ENCODE results near the gene DCTPP1.

DNA sequence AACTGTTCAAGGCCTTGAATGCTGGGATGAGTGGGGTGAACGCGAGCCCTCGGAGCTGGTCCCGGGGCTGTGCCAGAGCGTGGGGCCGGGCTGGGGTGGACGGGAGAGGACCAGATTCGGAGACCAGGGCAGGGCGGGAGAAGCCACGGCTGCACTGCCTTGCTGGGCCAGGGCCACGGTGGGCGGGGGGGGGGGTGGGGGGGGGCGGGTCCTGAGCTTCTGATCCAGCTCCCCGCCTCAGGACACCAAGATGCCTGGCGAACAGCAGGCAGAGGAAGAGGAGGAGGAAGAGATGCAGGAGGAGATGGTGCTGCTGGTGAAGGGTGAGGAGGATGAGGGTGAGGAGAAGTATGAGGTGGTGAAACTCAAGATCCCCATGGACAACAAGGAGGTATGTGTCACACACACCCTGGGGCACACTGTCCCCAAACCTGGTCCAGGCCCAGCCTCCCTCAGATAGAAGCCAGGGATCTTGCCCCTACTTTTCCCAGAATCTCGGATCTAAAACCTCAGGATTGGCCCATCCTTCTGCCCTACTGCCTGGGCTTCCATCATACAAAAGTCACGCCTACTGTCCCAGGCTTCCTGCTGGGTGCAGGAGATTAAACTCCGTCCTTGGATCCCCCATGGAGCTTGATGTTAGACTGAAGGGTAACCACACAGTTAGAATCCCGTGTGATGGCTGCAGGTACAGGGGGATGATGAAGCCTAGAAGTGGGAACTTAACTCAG lies 21.9 kb downstream of the DCTPP1 start:
- TF ChIP-seq, protein P1, sequence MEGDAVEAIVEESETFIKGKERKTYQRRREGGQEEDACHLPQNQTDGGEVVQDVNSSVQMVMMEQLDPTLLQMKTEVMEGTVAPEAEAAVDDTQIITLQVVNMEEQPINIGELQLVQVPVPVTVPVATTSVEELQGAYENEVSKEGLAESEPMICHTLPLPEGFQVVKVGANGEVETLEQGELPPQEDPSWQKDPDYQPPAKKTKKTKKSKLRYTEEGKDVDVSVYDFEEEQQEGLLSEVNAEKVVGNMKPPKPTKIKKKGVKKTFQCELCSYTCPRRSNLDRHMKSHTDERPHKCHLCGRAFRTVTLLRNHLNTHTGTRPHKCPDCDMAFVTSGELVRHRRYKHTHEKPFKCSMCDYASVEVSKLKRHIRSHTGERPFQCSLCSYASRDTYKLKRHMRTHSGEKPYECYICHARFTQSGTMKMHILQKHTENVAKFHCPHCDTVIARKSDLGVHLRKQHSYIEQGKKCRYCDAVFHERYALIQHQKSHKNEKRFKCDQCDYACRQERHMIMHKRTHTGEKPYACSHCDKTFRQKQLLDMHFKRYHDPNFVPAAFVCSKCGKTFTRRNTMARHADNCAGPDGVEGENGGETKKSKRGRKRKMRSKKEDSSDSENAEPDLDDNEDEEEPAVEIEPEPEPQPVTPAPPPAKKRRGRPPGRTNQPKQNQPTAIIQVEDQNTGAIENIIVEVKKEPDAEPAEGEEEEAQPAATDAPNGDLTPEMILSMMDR (IDR thresholded peaks at IDR 0.05; ENCODE audit: low read length), result no peak
- TF ChIP-seq EZH2phosphoT487 (IDR thresholded peaks at IDR 0.05; ENCODE audit: low read length) (no peak), EZH2 (optimal IDR thresholded peaks at IDR 0.05; ENCODE audit: low read depth, low read length) (no peak)
